Right atrium auricular region (tissue), 2 donors: Measurements from ENCODE around the gene RMND5B. TPM values are rescaled to one million over a fixed set of nuclear protein-coding genes. Genes with fewer than 3 reads are reported as not detected.
"Not testable (repeated sequence)": the region's sequence is repeated elsewhere in the genome, so short reads cannot be mapped to it uniquely, and the experiment has no call there.

ENCODE experiments used
- DNase-seq: peaks from one replicate; pipeline ENCODE4 v3.0.0-alpha.2; 2019; ENCODE audit warnings: low spot score
- H3K27ac ChIP-seq, 2 donors: fragments of 200-600 bp; sonication (generic); 1 replicate in 1 of 2; 2 replicates in 1 of 2; pipeline ENCODE4 v1.5.1; 2016 to 2019
- H3K27me3 ChIP-seq, 2 donors: fragments of 200-600 bp; sonication (generic); one replicate each; pipeline versions ENCODE4 v1.5.1 to v1.6.0; 2017 to 2019
- H3K36me3 ChIP-seq: fragments of 200-600 bp; sonication (generic); one replicate; pipeline ENCODE4 v1.5.1; 2016
- H3K4me1 ChIP-seq, 2 donors: fragments of 200-600 bp; sonication (generic); one replicate each; pipeline versions ENCODE4 v1.5.1 to v1.6.0; 2017 to 2019
- H3K4me3 ChIP-seq, 2 donors: fragments of 200-600 bp; sonication (generic); 1 replicate in 1 of 2; 2 replicates in 1 of 2; pipeline ENCODE4 v1.5.1; 2017 to 2019; ENCODE audit warnings: mild to moderate bottlenecking in 1 of 2, moderate library complexity in 1 of 2
- H3K9me3 ChIP-seq, 2 donors: fragments of 200-600 bp; sonication (generic); one replicate each; pipeline ENCODE4 v1.5.1; 2019
- total RNA-seq, 2 donors: library from RNA; depleted of rRNA; stranded (reverse); fragments of >200 nt; gene quantifications; one replicate each; pipeline ENCODE4 v1.1.0, GENCODE V29; 2016
- TF ChIP-seq, protein P1 (sequence below), 2 donors: fragments of 200-600 bp; sonication (generic); IDR thresholded peaks; one replicate each; pipeline ENCODE4 v1.5.1; 2019; ENCODE audit warnings: antibody characterized with exemption in 2 of 2

The RMND5B gene
- total RNA-seq, 2 donors from 2014 or later: 28.9 to 31.4 TPM

DNA sequence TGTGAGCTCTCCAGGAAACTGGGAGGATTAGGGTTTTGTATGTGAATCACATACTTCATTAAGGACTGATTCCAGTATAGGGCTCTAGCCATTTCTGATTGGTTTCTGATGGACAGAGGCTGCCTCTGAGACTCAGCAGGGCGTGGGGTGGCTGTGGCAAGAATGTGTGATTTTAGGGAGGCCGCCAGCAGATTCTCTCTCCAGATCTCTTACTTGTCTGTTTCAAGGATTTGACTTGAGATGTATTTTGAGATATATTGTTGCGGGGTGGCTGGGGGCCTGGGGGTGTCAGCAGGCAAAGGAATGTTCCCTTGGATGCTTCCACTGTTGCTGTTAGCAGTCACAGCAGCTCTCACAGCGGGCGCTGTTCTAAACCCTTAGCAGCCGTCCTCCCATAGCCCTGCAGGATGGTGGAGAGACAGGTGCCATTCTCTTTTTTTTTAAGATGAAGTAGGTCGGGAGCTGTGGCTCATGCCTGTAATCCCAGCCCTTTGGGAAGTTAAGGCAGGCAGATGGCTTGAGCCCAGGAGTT, 65.5 kb downstream of the RMND5B start:
- Histone ChIP-seq H3K36me3 (no peaks in the 10 kb centered on the region), H3K4me1 (no peaks in the 10 kb centered on the region), H3K4me3 (no peak overlapping the region), H3K27me3 (no peaks in the 10 kb centered on the region), H3K9me3 (no peaks in the 10 kb centered on the region), H3K27ac (no peak overlapping the region)
- no peak for DNase-seq
- TF ChIP-seq, protein P1, sequence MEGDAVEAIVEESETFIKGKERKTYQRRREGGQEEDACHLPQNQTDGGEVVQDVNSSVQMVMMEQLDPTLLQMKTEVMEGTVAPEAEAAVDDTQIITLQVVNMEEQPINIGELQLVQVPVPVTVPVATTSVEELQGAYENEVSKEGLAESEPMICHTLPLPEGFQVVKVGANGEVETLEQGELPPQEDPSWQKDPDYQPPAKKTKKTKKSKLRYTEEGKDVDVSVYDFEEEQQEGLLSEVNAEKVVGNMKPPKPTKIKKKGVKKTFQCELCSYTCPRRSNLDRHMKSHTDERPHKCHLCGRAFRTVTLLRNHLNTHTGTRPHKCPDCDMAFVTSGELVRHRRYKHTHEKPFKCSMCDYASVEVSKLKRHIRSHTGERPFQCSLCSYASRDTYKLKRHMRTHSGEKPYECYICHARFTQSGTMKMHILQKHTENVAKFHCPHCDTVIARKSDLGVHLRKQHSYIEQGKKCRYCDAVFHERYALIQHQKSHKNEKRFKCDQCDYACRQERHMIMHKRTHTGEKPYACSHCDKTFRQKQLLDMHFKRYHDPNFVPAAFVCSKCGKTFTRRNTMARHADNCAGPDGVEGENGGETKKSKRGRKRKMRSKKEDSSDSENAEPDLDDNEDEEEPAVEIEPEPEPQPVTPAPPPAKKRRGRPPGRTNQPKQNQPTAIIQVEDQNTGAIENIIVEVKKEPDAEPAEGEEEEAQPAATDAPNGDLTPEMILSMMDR (IDR thresholded peaks at IDR 0.05): no peak

DNA sequence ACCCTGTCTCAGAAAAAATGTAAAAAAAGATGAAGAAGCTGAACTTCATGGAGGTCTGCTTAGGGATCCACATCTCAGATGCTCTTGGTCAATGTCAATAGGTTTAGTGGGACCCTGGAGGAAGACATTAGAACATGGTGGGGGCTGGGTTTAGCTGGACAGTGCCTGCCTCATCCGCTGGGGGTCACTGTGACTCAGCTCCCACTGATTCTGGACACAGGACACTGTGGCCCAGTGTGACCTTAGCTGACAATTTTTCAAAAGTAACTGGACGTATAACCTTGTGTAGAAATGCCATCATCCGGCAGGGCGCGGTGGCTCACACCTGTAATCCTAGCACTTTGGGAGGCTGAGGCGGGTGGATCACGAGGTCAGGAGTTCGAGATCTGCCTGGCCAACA, 66.2 kb downstream of the RMND5B start:
- Histone ChIP-seq H3K4me1 (no peaks in the 10 kb centered on the region), H3K27me3 (no peaks in the 10 kb centered on the region), H3K9me3 (no peaks in the 10 kb centered on the region), H3K36me3 (no peaks in the 10 kb centered on the region), H3K4me3 (no peak overlapping the region), H3K27ac (no peak overlapping the region)
- DNase-seq: no peak
- TF ChIP-seq, protein P1 (IDR thresholded peaks at IDR 0.05): no peak

DNA sequence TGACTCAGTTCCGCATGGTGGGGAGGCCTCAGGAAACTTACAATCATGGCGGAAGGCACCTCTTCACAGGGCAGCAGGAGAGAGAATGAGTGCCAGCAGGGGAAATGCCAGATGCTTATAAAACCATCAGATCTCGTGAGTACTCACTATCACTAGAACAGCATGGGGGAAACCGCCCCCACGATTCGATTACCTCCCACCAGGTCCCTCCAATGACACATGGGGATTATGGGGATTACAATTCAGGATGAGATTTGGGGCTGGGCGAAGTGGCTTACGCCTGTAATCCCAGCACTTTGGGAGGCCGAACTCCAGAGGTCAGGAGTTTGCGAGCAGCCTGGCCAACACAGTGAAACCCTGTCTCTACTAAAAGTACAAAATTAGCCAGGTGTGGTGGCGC, 67.3 kb downstream of the RMND5B start:
- not testable (repeated sequence) for H3K4me3 ChIP-seq, H3K27ac ChIP-seq, H3K9me3 ChIP-seq, H3K4me1 ChIP-seq, H3K36me3 ChIP-seq, DNase-seq, H3K27me3 ChIP-seq

DNA sequence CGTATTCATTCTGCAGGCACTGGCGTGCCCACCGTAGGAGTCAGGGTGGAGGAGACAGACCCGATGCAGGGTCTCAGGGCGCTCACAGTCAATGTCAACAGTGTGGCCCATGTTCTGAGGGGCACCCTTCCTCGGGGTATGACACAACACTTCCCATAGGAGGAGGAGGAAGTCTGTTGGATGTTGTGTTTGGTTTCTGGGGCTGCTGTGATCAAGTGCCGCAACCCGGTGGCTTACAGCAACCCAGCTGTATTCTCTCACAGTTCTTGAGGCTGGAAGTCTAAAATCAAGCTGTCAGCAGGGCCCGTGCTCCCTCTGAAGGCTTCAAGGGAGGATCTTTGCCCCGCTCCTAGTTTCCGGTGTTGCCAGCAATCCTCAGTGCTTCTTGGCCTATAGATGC, 67.9 kb downstream of the RMND5B start:
- TF ChIP-seq, protein P1 (IDR thresholded peaks at IDR 0.05): no peak
- Histone ChIP-seq H3K9me3 (no peaks in the 10 kb centered on the region), H3K4me1 (no peaks in the 10 kb centered on the region), H3K4me3 (no peak overlapping the region), H3K36me3 (no peaks in the 10 kb centered on the region), H3K27ac (no peak overlapping the region), H3K27me3 (no peaks in the 10 kb centered on the region)
- no peak for DNase-seq

DNA sequence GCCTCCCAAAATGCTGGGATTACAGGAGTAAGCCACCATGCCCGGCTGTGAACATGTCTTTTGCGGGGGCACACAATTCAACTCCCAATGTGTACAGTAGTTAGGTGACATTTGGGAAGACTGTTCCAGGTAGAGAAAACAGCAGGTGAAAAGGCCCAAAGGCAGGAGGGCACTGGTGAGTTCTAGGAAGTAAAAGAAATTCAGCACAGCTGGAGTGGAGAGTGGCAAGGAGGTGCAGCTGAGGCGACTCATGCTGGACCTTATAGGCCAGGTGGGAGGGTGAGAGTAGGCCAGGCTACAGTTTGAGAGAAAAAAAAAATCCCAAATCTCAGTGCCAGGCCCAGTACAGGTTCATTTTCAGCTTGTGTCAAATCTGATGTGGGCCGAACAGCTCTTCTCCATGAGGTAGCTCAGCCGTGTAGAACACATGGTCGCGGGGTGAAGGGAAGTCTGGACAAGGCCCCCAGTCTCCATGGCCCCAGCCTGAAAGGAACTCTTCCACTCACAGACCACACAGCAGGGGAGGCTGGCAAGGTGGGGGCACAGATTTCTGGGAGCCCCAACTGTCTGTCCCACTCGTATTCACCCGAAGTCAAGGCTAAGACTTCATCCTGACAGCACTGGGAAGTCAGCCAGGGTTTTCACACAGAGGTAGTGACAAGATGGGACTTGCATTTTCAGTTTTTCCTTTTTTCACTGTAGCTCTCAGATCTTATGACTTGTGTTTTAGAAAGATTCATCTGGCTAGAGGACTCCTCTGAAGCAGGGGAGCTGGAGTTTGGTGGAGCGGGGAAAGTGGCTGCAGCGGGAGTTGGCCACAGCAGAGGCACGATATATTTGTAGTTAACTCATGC, 69.0 kb downstream of the RMND5B start:
- Histone ChIP-seq H3K4me3 (no peak overlapping the region), H3K36me3 (no peaks in the 10 kb centered on the region), H3K4me1 (no peaks in the 10 kb centered on the region), H3K27me3 (no peaks in the 10 kb centered on the region), H3K27ac (no peak overlapping the region), H3K9me3 (no peaks in the 10 kb centered on the region)
- TF ChIP-seq, protein P1 (IDR thresholded peaks at IDR 0.05): no peak
- DNase-seq: no peak

Other genes with a start within 250 kb of the RMND5B start
- not detected for gene PROP1, start 134.8 kb upstream of the RMND5B start, total RNA-seq
- gene N4BP3, start 17.5 kb upstream of the RMND5B start, total RNA-seq: under 1 TPM; 0.24 to 0.85 TPM
- 100 to 1,000 TPM; 125 to 151 TPM for gene NHP2, start 22.9 kb downstream of the RMND5B start, total RNA-seq
- not detected for gene GMCL2, start 56.4 kb downstream of the RMND5B start, total RNA-seq
- gene HNRNPAB, start 73.5 kb downstream of the RMND5B start, total RNA-seq: 10 to 100 TPM; 62.4 to 69.1 TPM
- 10 to 100 TPM; 22.8 to 34.5 TPM for gene PHYKPL, start 101.8 kb downstream of the RMND5B start, total RNA-seq